C4-2B (cell line): Measurements from ENCODE around the gene CHD2.

Source experiments
- H3K27ac ChIP-seq: fragments of 450-650 bp; 2 replicates; pipeline ENCODE4 v1.5.1; 2017
- ZFX ChIP-seq: fragments of 450-650 bp; IDR thresholded peaks from 2 replicates; pipeline ENCODE4 v1.6.1; 2017
- TF ChIP-seq, protein P1 (sequence below): fragments of 450-650 bp; conservative IDR thresholded peaks from 2 replicates; pipeline ENCODE4 v1.5.1; 2017; ENCODE audit warnings: mild to moderate bottlenecking

Gene CHD2

DNA sequence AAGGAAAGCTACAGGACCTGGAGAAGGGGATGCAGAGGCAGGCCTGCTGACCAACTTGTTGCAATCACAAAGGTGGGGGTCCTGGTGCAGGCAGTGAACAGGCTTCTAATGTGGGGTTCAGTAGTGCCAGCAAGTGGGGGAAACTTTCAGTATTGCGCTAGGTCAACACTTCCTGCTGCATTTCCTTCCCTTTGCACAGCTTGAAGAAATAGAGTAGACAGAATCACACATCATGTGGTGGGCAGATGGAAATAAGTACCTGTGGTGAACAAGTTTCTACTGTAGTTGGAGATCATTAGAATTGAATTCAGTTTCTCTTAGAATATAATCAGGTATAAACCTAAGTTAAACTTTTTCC, 125.5 kb downstream of the CHD2 start:
- no peak overlapping the region for H3K27ac ChIP-seq

DNA sequence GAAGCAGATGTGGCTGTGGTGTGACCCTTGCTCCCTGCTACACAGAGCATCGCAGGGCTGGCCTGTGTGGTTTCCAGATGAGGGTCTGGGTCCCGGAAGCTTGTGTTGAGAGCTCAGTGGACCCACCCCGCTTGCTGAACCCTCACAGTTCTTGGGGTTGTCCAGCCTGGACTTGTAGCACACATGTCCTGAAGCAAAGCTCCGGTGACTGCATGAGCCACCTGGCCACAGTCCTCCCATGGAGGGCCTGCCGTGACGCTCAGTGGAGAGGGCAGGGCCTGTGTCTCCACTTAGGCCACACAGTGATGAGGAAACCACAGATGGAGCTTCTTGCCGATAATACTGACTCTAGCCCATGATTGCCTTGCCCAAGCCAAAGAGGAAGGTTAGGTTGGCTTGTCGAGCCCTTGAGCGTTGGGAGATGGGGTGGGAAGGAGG, 126.3 kb downstream of the CHD2 start:
- no peak for TF ChIP-seq ZFX
- no peak overlapping the region for H3K27ac ChIP-seq

More for the DNA sequence above, 125.5 kb downstream of the CHD2 start:
- TF ChIP-seq, protein P1, sequence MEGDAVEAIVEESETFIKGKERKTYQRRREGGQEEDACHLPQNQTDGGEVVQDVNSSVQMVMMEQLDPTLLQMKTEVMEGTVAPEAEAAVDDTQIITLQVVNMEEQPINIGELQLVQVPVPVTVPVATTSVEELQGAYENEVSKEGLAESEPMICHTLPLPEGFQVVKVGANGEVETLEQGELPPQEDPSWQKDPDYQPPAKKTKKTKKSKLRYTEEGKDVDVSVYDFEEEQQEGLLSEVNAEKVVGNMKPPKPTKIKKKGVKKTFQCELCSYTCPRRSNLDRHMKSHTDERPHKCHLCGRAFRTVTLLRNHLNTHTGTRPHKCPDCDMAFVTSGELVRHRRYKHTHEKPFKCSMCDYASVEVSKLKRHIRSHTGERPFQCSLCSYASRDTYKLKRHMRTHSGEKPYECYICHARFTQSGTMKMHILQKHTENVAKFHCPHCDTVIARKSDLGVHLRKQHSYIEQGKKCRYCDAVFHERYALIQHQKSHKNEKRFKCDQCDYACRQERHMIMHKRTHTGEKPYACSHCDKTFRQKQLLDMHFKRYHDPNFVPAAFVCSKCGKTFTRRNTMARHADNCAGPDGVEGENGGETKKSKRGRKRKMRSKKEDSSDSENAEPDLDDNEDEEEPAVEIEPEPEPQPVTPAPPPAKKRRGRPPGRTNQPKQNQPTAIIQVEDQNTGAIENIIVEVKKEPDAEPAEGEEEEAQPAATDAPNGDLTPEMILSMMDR, result no peak
- no peak for TF ChIP-seq ZFX

DNA sequence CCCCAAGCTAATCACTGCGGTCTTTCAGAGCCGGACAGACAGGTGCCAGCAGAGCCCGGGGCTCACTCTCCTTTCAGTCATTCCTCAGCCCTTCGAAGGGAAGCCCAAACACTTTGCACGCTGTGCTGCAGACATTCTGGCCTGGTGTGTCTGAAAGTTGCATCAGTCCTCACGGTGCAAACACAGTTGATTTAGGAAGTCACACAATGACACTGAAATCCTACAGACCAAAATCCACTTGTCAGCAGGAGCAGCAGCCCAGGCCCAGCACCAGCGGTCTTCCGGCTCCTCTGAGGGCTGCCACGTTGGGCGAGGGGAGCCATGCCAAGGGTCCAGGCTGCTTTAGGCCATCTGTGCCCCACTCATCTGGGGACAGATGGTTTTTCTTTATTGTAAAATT, 127.3 kb downstream of the CHD2 start:
- no peak overlapping the region for H3K27ac ChIP-seq
- TF ChIP-seq ZFX, result no peak
- TF ChIP-seq, protein P1, result no peak

DNA sequence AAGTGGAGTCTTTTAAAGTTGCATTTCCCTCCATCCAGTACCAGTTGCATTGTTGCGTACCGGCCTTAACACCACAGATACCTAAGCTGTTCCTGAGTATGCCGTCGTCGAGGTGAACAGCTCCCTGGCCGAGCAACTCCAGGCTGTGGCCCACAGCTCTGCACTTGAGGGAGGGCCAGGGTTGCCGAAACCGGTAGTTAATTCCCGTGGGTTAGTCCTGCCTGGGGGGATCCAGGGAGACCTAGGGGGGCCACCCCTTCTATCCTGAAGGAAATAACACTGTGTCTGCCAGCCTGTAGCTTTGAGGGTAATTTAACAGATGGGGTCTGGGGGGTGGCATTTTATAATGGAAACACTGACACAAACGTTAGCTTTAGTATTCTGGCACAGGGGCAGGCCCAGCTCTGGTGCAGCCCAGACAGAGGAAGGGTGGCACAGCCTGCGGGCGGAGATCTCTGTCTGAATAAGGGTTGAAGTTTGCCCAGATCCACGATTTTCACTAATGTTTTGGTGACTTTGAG, 128.0 kb downstream of the CHD2 start:
- no peak overlapping the region for H3K27ac ChIP-seq
- TF ChIP-seq, protein P1, result no peak
- TF ChIP-seq ZFX, result no peak

DNA sequence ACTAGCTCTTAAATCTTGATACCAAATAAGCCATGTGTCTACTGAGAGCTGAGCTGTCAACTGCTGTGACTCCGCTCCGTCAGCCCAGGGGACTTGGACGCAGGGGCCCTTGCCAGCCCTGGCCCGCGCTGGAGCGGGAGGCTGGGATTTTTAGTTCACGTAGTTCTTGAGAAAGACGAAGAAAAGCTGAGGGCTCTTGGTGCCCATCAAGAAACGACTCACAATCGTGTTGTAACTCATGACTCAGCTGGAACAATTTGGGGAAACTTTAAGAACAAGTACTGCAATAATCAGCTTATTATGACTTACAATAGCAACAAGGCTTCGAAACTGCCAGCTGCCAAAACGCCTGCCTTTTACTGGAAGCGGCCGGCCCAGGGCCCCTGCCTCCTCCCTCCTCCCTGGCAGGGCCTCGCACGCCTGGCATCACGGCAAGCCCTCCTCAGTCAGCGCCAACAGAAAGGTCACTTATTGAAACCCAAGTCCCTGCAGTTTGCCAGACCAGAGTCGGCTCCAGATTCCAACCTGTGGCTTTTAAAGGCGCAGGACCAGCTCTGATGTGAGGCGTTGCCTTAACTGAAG, 128.6 kb downstream of the CHD2 start:
- no peak for TF ChIP-seq ZFX
- TF ChIP-seq, protein P1, result no peak
- no peak overlapping the region for H3K27ac ChIP-seq

DNA sequence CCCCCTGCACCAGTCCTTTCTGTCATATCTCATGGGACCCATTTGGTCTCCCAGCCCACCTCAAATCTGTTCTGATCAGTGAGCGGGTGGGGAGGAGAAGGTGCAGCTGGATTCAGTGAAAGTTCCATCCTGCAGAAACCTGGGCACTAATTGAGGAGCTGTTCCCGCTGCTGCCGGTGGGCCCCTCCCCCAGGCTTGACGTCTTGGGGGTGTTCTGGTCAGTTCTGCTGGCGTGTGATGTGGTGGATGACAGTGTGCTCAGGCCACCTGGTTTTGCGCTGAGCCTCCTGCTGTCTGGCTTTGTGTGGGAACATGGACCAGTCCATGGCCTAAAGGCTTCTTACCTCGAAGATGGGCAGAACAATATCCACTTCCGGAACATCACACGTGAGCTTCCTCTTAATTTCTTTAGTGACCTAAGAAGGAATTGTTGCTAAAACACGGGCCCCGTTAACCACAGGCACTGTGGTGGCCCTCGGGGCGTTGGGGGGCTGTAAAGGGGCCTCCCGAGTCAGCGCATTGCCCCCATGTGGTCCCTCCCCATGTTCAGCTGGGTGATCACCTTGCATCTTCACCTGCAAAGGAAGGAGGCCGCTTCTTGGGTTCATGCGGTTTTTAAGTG, 129.2 kb downstream of the CHD2 start:
- TF ChIP-seq, protein P1, result no peak
- no peak for TF ChIP-seq ZFX
- no peak overlapping the region for H3K27ac ChIP-seq

DNA sequence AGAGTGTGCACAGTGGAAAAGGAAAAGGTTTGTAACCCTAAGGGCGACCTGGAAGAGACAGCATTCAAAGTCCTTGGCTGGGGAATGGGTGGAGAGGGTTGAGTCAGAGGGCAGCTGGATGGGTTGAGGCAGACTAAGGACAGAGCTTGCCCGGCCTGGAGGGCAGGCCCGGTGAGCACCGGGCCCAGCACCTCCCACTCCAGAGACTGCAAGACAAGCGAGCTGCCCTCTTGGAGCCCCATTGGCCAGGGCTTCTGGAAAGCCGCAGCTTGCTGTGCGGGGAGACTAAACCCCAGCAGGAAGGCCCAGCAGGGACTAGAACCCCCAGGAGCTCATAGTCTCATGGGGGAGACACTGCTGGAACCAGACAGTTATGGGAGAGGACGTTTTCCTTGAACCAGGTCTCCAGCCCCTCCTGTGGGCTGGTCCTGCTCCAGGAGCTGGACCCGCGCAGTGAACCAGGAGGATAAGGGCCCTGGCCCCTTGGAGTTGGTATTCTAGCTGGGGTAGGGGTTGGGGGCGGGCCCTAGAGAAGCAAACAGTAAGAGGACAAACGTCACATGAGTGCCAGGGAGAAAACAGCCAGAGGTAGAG, 129.8 kb downstream of the CHD2 start:
- TF ChIP-seq ZFX, result no peak
- TF ChIP-seq, protein P1, result no peak

More for the DNA sequence above, 129.8 kb downstream of the CHD2 start:
- H3K27ac ChIP-seq, result no peak overlapping the region
